Activated naive CD4-positive, alpha-beta T cell treated with anti-CD3 and anti-CD28 coated beads, Interleukin-2, amount 10 ng/mL, durations not matched to agents 7 days and 5 days (primary cell): Measurements from ENCODE around the gene KRTAP6-3.

Experiments used
- CTCF ChIA-PET: fragments of 350-600 bp; sonication (Branson Sonifier 250); formaldehyde crosslinking; loops from one replicate; lab custom pipeline; 2021; ENCODE audit warnings: antibody characterized with exemption; lab: Charles Lee
- DNase-seq: peaks from one replicate; pipeline ENCODE4 v3.0.0-alpha.2; 2020
- H3K27ac Mint-ChIP-seq: one replicate; pipeline ENCODE4 v1.8.0; 2021; ENCODE audit warnings: mild to moderate bottlenecking, moderate library complexity, mixed read lengths
- H3K27me3 Mint-ChIP-seq: one replicate; pipeline ENCODE4 v1.8.0; 2021; ENCODE audit warnings: mild to moderate bottlenecking, mixed read lengths
- H3K36me3 Mint-ChIP-seq: one replicate; pipeline ENCODE4 v1.8.0; 2021; ENCODE audit warnings: mixed read lengths
- H3K4me1 Mint-ChIP-seq: one replicate; pipeline ENCODE4 v1.8.0; 2021; ENCODE audit warnings: mixed read lengths
- H3K4me3 Mint-ChIP-seq: one replicate; pipeline ENCODE4 v1.8.0; 2021; ENCODE audit warnings: mild to moderate bottlenecking, moderate library complexity, mixed read lengths
- H3K9me3 Mint-ChIP-seq: one replicate; pipeline ENCODE4 v1.8.0; 2021; ENCODE audit warnings: mixed read lengths

The KRTAP6-3 gene, protein sequence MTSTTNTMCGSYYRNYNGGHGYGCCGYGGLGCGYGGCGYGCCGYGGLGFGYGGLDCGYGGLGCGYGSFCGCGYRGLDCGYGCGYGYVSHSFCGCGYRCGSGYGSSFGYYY

DNA sequence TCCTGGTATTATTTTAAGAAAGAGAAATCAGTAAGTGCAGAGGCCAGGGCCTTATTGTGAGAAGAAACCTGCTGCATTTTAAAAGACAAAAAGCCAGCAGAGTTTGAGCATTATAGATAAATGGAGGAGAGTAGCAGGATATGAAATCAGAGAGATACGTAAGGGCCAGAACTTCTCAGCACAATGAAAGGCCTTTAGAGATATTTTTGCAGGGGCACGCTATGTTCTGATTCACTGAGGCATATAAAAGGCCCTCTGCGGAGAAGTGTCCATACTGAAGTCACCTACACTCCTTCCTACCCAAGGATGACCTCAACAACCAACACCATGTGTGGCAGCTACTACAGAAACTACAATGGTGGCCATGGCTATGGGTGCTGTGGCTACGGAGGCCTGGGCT is at the start of gene KRTAP6-3:
Gene KRTAP6-3 (plus strand): TSS at position 301 of the 400 bp plus-strand sequence. CDS start 6 bp downstream, at position 307.
- no peaks in the 10 kb centered on the region for H3K9me3 Mint-ChIP-seq
- CTCF ChIA-PET: no interaction called here
- no peak within 1 kb of the TSS for H3K27ac Mint-ChIP-seq
- H3K4me3 Mint-ChIP-seq: no peak within 1 kb of the TSS
- no peaks in the 10 kb centered on the region for H3K36me3 Mint-ChIP-seq
- H3K4me1 Mint-ChIP-seq: no peaks in the 10 kb centered on the region
- DNase-seq: no peak
- H3K27me3 Mint-ChIP-seq: no peaks in the 10 kb centered on the region

DNA sequence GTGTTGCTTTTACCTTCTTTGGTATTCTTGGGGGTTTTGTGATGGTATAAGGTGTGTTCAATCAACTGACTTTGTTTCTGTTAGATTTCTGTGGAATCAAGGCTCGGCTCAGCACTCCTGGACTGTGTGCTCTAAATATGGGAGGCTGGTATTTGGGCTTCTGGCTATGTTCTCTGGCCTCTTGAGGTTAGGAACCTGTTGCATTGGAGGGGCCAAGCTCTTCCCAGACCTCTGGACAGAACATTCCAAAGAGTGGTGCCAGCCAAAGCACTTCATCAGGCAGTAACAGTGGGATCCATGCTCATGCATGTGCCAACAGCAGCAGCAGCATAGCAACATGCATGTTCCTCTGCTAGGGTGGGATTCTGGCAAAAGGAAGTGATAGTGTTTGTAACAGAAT is 39.5 kb upstream of the KRTAP6-3 start:
- DNase-seq: no peak
- Mint-ChIP-seq H3K36me3 (no peaks in the 10 kb centered on the region), H3K27ac (no peak overlapping the region), H3K4me1 (no peaks in the 10 kb centered on the region), H3K27me3 (no peaks in the 10 kb centered on the region), H3K9me3 (no peaks in the 10 kb centered on the region), H3K4me3 (no peak overlapping the region)
- CTCF ChIA-PET: no interaction called here

DNA sequence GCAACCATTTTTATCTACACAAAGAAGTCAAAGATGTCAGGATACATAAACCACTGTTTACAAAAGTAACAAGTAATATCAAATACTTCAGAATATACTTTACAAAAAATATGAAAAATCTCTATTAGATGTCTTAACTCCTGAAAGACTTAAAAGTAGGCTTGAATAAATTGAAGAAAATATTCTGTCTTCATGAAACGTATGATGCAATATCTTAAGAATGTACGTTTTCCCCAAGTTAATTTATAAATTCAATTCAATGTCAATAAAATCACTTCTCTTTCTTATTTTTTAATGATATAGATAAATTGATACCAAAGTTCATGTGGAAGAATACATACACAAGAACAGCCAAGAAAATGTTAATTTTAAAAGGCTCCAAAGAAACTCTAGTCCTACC is 37.1 kb upstream of the KRTAP6-3 start:
- H3K27me3 Mint-ChIP-seq: no peaks in the 10 kb centered on the region
- H3K27ac Mint-ChIP-seq: no peak overlapping the region
- H3K9me3 Mint-ChIP-seq: no peaks in the 10 kb centered on the region
- no peak overlapping the region for H3K4me3 Mint-ChIP-seq
- DNase-seq: no peak
- H3K36me3 Mint-ChIP-seq: no peaks in the 10 kb centered on the region
- no peaks in the 10 kb centered on the region for H3K4me1 Mint-ChIP-seq
- CTCF ChIA-PET: no interaction called here

DNA sequence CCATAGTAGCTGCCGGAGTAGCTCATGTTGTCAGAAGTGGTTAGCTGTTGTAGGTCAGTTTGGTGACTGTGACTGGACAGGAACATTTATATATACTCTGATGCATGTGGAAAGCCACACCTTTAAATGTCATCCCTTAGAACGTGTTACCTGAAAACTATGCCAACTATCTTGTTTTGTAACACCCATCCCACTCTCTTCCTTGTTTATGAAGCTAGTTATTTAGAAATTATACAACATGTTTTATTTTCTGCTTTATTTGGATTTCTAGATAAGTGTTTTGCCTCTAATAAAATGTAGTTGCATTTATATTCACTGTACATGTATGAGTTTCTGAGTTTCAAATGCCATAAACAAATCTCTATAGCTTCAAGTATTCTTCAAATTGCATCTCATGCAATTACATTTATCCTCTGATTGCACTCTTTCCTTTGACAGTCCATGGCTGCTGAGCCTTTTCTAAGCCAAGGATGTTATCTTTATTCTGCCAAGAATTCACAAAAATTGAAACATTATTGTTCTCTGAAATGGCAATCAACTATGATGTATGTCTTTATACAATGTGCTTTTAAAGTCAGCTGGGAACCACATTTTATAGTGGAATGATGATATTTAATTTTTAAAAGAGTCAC is 30.9 kb upstream of the KRTAP6-3 start, which contains the start of gene KRTAP19-7:
Gene KRTAP19-7 (minus strand): TSS at position 51 of the 632 bp plus-strand sequence. CDS start 25 bp downstream, at position 26.
- Mint-ChIP-seq H3K9me3 (no peaks in the 10 kb centered on the region), H3K27ac (no peak within 1 kb of the TSS), H3K36me3 (no peaks in the 10 kb centered on the region), H3K4me3 (no peak within 1 kb of the TSS), H3K27me3 (no peaks in the 10 kb centered on the region), H3K4me1 (no peaks in the 10 kb centered on the region)
- no peak for DNase-seq
- CTCF ChIA-PET: no interaction called here

DNA sequence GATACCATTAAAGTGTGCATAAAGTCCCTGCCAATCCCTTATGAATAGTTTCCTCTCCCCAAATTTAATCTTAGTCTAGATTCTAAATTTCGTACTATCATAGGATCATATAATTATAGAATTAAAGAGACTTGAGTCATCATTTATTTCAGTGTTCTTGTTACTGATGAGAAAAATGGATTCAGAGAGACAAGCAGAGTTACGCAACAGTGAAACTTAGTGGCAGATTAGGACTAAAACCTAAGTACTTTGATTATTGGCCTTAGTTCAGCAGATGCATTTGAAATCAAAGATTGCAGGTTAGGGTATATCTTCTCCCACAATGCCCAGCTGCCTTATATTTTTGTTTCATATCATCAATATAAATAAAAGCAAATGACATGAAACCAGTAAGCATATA is 30.3 kb upstream of the KRTAP6-3 start:
- CTCF ChIA-PET: no interaction called here
- H3K4me1 Mint-ChIP-seq: no peaks in the 10 kb centered on the region

DNA sequence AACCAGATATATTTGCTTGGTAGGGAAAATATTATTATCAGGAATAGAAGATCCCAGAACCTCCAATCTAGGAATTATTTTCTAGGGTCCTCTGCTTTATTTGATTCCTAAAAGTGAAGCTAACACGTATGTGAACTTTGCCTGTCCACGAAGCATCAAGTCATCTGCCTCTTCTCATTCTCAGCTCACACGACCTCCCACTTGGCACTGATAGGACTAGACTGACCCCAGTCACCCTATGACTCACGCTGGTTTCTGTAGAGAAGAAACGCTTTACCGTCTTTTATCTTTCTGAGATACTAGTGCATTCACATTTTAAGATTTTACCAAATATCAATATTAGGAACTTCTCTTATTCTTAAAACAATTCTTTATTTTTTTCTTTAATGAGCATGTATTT is 29.2 kb upstream of the KRTAP6-3 start:
- no peaks in the 10 kb centered on the region for H3K4me1 Mint-ChIP-seq
- CTCF ChIA-PET: no interaction called here

More for the DNA sequence above, 30.3 kb upstream of the KRTAP6-3 start:
- Mint-ChIP-seq H3K27me3 (no peaks in the 10 kb centered on the region), H3K36me3 (no peaks in the 10 kb centered on the region), H3K9me3 (no peaks in the 10 kb centered on the region), H3K27ac (no peak overlapping the region), H3K4me3 (no peak overlapping the region)
- no peak for DNase-seq

DNA sequence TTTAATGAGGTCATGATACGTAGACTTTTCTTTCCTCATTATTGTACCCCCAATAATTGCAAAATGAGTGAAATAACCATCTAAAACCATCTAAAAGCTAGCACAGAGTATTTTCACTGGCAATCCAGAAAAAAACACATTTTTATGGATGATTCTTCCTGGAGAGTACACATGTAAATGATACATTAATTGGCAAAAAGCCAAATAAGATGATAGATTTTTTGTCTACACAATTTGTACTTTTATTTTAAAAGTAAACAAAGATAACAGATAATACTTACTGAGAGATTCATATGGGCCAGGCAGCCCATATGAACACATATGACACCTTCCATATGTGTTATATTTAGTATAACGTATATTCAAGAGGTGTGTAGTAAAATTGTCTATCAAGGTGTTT is 28.6 kb upstream of the KRTAP6-3 start:
- Mint-ChIP-seq H3K4me1 (no peaks in the 10 kb centered on the region), H3K27me3 (no peaks in the 10 kb centered on the region), H3K9me3 (no peaks in the 10 kb centered on the region), H3K4me3 (no peak overlapping the region), H3K27ac (no peak overlapping the region), H3K36me3 (no peaks in the 10 kb centered on the region)
- DNase-seq: no peak
- CTCF ChIA-PET: no interaction called here

More for the DNA sequence above, 29.2 kb upstream of the KRTAP6-3 start:
- H3K4me3 Mint-ChIP-seq: no peak overlapping the region
- no peak overlapping the region for H3K27ac Mint-ChIP-seq
- no peaks in the 10 kb centered on the region for H3K27me3 Mint-ChIP-seq
- no peaks in the 10 kb centered on the region for H3K9me3 Mint-ChIP-seq
- no peaks in the 10 kb centered on the region for H3K36me3 Mint-ChIP-seq
- no peak for DNase-seq

DNA sequence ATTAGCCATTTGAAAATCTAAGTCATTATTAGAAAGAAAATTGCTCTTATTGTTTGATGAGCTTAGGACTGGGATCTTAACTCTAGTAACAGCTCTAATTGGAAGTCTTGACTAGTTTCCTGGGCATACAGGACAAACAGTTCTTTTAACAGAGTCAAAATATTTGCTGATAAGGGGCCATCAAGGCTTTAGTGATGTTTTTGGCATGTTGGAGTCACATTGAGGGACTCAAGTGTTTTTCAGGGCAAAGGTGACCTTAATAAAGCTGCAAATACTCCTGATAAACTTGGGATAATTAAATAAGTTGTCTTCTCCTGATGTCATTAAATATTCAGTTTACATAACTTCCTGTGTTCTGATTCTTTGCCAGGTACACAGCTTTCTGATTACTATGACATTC is 24.6 kb upstream of the KRTAP6-3 start:
- no peaks in the 10 kb centered on the region for H3K9me3 Mint-ChIP-seq
- H3K4me3 Mint-ChIP-seq: no peak overlapping the region
- no peak for DNase-seq
- H3K27ac Mint-ChIP-seq: no peak overlapping the region
- H3K36me3 Mint-ChIP-seq: no peaks in the 10 kb centered on the region
- H3K4me1 Mint-ChIP-seq: no peaks in the 10 kb centered on the region
- H3K27me3 Mint-ChIP-seq: no peaks in the 10 kb centered on the region
- CTCF ChIA-PET: interaction anchor here (0.7 kb wide), 1 partner anchor 122 kb away, joined by 3 read pairs; no protein-coding TSS in a partner anchor

DNA sequence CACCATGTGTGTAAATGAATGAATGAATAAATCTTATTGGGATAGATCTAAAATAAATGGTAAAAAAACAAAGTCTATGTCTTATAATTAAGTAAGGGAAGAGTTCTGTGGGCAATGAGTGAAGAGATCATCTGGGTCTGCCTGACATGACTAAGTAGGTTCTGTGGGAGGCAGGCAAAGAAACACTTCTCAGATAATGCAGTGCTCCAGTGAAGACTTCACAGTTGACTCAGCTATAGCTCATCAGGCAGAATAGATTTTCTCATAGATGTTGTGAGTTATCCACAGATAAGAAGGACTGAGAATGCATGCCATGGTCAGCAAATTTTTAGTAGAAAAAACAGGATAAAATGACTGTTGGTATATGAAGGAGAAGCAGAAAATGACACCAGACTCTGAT is 14.5 kb upstream of the KRTAP6-3 start:
- CTCF ChIA-PET: no interaction called here
- Mint-ChIP-seq H3K4me3 (no peak overlapping the region), H3K4me1 (no peaks in the 10 kb centered on the region), H3K27ac (no peak overlapping the region), H3K27me3 (no peaks in the 10 kb centered on the region), H3K36me3 (no peaks in the 10 kb centered on the region), H3K9me3 (no peaks in the 10 kb centered on the region)
- no peak for DNase-seq

DNA sequence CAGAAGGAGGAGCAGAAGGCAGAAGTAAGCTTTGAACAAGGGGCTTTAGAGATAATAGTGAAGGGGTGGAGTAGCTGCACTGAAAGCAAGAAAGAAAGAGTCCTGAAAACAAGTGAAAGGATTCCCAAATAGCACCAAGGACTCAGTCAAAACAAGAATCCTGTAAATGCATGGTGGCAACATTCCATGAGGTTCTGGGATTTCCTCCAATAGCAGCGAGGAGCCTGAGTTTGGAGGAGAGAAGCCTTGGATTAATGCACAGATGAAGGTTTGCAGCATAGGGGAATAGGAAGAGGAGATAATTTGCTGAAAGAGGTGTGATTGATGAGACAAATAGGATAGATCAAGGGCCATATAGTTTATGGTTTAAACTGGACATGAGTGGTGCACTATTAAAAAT is 12.9 kb upstream of the KRTAP6-3 start:
- Mint-ChIP-seq H3K4me3 (no peak overlapping the region), H3K36me3 (no peaks in the 10 kb centered on the region), H3K9me3 (no peaks in the 10 kb centered on the region), H3K27ac (no peak overlapping the region), H3K27me3 (no peaks in the 10 kb centered on the region), H3K4me1 (no peaks in the 10 kb centered on the region)
- CTCF ChIA-PET: no interaction called here
- no peak for DNase-seq

DNA sequence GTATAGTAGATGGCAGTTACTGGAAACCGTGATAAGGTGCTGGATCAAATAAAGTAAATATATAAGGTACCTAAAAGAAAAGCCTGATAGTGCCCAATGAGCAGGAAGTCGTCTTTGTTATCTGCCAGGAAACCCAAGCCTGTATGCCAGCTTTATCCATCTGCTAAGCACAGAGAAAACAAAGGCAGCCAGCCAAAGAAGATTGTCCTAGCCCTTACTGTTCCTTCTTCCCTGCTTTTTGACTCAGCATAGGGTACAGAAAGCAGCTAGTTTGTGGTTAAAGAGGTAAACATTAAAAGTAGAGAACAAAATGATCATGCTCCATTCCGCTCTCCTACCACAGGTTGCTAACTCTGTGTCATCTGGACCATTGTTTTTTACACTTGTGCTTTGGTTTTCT is 12.1 kb upstream of the KRTAP6-3 start:
- no peak overlapping the region for H3K4me3 Mint-ChIP-seq

DNA sequence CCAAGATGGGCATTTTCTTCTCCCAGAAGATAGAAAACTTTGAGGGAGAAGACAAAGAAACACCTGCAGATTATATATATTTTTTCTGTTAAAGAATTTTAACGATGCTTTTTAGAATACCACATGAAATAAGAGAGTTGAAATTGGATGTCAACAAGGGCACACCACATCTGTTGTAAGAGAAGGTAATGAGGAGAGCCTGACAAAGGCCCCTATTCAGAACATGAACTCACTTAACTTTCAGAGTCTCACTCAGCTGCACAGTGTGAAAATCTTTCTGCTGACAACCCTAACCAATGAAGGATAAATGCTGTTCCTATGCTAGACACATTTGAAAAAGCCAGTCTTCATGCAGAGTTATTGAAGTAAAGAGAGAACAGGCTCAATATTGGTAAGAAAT is 9.4 kb upstream of the KRTAP6-3 start:
- Mint-ChIP-seq H3K27ac (no peak overlapping the region), H3K36me3 (no peaks in the 10 kb centered on the region), H3K4me1 (no peaks in the 10 kb centered on the region), H3K27me3 (no peaks in the 10 kb centered on the region), H3K9me3 (no peaks in the 10 kb centered on the region), H3K4me3 (no peak overlapping the region)
- DNase-seq: no peak
- CTCF ChIA-PET: no interaction called here

More for the DNA sequence above, 12.1 kb upstream of the KRTAP6-3 start:
- no peaks in the 10 kb centered on the region for H3K9me3 Mint-ChIP-seq
- no peak for DNase-seq
- no peaks in the 10 kb centered on the region for H3K4me1 Mint-ChIP-seq
- no peaks in the 10 kb centered on the region for H3K36me3 Mint-ChIP-seq
- CTCF ChIA-PET: no interaction called here
- no peaks in the 10 kb centered on the region for H3K27me3 Mint-ChIP-seq
- no peak overlapping the region for H3K27ac Mint-ChIP-seq

DNA sequence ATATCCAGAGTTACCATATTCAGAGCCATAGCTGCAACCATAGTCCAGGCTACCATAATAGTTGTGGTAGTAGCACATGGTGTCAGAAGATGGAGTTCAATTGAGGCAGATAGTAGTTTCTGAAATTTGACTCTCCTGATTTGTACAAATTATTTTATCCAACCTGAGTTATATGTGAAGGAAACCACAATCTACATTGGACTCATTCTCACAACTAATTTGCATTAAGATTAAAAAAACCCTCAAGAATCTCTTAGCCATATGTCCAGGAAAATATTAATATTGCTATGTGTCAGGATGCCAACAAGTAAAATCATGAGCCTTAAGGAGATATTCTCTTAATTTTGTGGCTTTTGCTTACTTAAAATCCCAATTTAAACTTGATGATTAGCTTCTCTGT is 1.9 kb upstream of the KRTAP6-3 start, which contains the start of gene KRTAP22-2:
Gene KRTAP22-2 (minus strand): TSS at position 101 of the 400 bp plus-strand sequence.
- no peak for DNase-seq
- no peaks in the 10 kb centered on the region for H3K27me3 Mint-ChIP-seq
- no peaks in the 10 kb centered on the region for H3K36me3 Mint-ChIP-seq
- H3K4me3 Mint-ChIP-seq: no peak within 1 kb of the TSS
- H3K9me3 Mint-ChIP-seq: no peaks in the 10 kb centered on the region
- H3K4me1 Mint-ChIP-seq: no peaks in the 10 kb centered on the region
- CTCF ChIA-PET: no interaction called here
- no peak within 1 kb of the TSS for H3K27ac Mint-ChIP-seq

DNA sequence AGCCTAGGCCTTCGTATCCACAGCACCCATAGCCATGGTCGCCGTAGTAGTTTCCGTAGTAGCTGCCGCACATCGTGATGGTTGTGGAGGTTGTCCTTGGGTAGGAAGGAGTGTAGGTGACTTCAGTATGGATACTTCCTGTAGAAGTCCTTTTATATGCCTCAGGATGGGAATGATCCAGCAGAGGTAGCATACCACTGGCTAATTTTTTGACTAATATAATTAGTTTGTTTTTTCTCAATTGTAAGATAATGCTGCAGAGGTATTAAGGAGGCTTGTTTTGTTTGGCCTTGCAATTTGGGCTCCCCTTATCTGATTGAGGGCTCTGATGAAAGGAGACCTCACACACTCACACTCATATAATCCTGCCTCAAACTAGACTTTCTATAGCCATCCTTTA is 6.6 kb downstream of the KRTAP6-3 start, which contains the start of gene KRTAP6-2:
Gene KRTAP6-2 (minus strand): TSS at position 101 of the 400 bp plus-strand sequence. CDS start 28 bp downstream, at position 73.
- no peak for DNase-seq
- no peaks in the 10 kb centered on the region for H3K36me3 Mint-ChIP-seq
- no peak within 1 kb of the TSS for H3K27ac Mint-ChIP-seq
- H3K27me3 Mint-ChIP-seq: no peaks in the 10 kb centered on the region
- CTCF ChIA-PET: no interaction called here
- no peak within 1 kb of the TSS for H3K4me3 Mint-ChIP-seq
- H3K9me3 Mint-ChIP-seq: peaks cover 6% of the 10 kb centered on the region
- no peaks in the 10 kb centered on the region for H3K4me1 Mint-ChIP-seq

DNA sequence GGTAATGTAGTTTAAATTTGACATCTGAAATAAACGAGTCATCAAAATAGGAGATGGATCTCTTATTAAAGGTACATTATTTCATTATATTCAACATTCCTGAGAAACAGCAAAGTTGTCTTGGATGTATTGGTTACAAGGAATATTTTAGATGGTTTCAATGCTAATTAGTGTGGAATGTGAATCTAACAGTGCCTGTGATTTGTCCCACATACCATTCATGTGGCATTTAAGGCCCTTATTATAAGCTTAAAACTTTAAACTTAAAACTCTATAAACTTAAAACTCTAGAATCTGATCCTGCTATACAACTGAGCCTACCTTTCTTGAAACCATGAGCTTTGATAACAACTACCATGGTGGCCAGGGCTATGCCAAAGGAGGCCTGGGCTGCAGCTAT is 8.5 kb downstream of the KRTAP6-3 start, which contains the start of gene KRTAP22-1:
Gene KRTAP22-1 (plus strand): TSS at position 301 of the 400 bp plus-strand sequence.
- CTCF ChIA-PET: no interaction called here
- no peak within 1 kb of the TSS for H3K4me3 Mint-ChIP-seq
- no peaks in the 10 kb centered on the region for H3K4me1 Mint-ChIP-seq
- H3K27ac Mint-ChIP-seq: no peak within 1 kb of the TSS
- H3K27me3 Mint-ChIP-seq: no peaks in the 10 kb centered on the region
- DNase-seq: no peak
- peaks cover 6% of the 10 kb centered on the region for H3K9me3 Mint-ChIP-seq
- H3K36me3 Mint-ChIP-seq: no peaks in the 10 kb centered on the region
